Duodenal mucosa (tissue), 2 donors: ENCODE results near the gene XRN2.
"Not testable (repeated sequence)": the region's sequence is repeated elsewhere in the genome, so short reads cannot be mapped to it uniquely, and the experiment has no call there.

Experiments used
- H3K27ac ChIP-seq: one replicate; pipeline ENCODE4 v1.7.0; 2013; ENCODE audit warnings: low read depth, low read length
- H3K27me3 ChIP-seq, 2 donors: one replicate each; pipeline ENCODE4 v1.7.0; 2013; ENCODE audit warnings: low read length in 2 of 2, control low read depth in 1 of 2; ENCODE audit not compliant: insufficient read depth in 2 of 2, control insufficient read depth in 1 of 2
- H3K36me3 ChIP-seq, 2 donors: one replicate each; pipeline ENCODE4 v1.7.0; 2013; ENCODE audit warnings: low read length in 2 of 2, control low read depth in 1 of 2; ENCODE audit not compliant: insufficient read depth in 2 of 2, control insufficient read depth in 1 of 2
- H3K4me1 ChIP-seq, 2 donors: one replicate each; pipeline ENCODE4 v1.7.0; 2013; ENCODE audit warnings: low read length in 2 of 2, control low read depth in 1 of 2; ENCODE audit not compliant: insufficient read depth in 2 of 2, control insufficient read depth in 1 of 2
- H3K4me3 ChIP-seq, 2 donors: one replicate each; pipeline ENCODE4 v1.7.0; 2013; ENCODE audit warnings: low read length in 2 of 2, low read depth in 1 of 2
- H3K9ac ChIP-seq, 2 donors: one replicate each; pipeline ENCODE4 v1.7.0; 2013; ENCODE audit warnings: low read length in 2 of 2, low read depth in 1 of 2
- H3K9me3 ChIP-seq, 2 donors: one replicate each; pipeline ENCODE4 v1.7.0; 2013; ENCODE audit warnings: low read length in 2 of 2, control low read depth in 1 of 2; ENCODE audit not compliant: control insufficient read depth in 1 of 2

Gene XRN2

DNA sequence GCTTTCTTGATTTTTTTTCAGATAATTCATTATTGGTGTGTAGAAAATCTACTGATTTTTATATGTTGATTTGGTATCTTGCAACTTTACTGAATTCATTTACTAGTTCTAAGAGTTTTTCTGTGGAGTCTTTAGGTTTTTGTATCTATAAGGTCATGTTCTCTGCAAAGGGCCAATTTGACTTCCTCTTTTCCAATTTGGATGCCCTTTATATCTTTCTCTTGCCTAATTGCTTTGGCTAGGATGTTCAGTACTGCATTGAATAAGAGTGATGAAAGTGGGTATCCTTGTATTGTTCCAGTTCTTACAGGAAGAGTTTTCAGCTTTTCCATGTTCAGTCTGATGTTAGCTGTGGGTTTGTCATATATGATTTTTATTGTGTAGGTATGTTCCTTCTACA, 108.6 kb downstream of the XRN2 start:
- H3K36me3 ChIP-seq, result no peaks in the 10 kb centered on the region
- H3K4me1 ChIP-seq, result no peaks in the 10 kb centered on the region
- no peak overlapping the region for H3K4me3 ChIP-seq
- H3K9ac ChIP-seq, result no peak overlapping the region
- no peak overlapping the region for H3K27ac ChIP-seq
- no peaks in the 10 kb centered on the region for H3K9me3 ChIP-seq
- no peaks in the 10 kb centered on the region for H3K27me3 ChIP-seq

DNA sequence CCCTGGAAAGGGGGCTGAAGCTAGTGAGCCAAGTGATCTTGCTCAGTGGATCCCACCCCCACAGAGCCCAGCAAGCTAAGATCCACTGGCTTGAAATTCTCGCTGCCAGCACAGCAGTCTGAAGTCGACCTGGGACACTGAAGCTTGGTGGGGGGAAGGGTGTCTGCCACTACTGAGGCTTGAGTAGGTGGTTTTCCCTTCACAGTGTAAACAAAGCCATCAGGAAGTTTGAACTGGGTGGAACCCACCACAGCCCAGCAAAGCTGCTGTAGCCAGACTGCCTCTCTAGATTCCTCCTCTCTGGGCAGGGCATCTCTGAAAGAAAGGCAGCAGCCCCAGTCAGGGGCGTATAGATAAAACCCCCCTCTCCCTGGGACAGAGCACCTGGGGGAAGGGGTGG, 110.9 kb downstream of the XRN2 start:
- H3K27me3 ChIP-seq, H3K4me3 ChIP-seq, H3K4me1 ChIP-seq, H3K27ac ChIP-seq, H3K9me3 ChIP-seq, H3K9ac ChIP-seq, H3K36me3 ChIP-seq: not testable (repeated sequence)

DNA sequence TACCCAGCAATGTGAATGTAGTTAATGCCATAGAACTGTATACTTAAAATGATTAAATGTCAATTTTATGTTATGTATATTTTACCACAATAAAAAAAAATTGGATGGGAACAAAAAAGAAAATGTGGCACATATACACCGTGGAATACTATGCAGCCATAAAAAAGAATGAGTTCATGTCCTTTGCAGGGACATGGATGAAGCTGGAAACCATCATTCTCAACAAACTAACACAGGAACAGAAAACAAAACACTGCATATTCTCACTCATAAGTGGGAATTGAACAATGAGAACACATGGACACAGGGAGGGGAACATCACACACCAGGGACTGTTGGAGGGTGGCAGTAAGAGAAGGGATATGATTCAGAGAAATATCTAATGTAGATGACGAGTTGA, 116.0 kb downstream of the XRN2 start:
- not testable (repeated sequence) for H3K27me3 ChIP-seq, H3K9me3 ChIP-seq, H3K4me3 ChIP-seq, H3K27ac ChIP-seq, H3K4me1 ChIP-seq, H3K36me3 ChIP-seq, H3K9ac ChIP-seq

DNA sequence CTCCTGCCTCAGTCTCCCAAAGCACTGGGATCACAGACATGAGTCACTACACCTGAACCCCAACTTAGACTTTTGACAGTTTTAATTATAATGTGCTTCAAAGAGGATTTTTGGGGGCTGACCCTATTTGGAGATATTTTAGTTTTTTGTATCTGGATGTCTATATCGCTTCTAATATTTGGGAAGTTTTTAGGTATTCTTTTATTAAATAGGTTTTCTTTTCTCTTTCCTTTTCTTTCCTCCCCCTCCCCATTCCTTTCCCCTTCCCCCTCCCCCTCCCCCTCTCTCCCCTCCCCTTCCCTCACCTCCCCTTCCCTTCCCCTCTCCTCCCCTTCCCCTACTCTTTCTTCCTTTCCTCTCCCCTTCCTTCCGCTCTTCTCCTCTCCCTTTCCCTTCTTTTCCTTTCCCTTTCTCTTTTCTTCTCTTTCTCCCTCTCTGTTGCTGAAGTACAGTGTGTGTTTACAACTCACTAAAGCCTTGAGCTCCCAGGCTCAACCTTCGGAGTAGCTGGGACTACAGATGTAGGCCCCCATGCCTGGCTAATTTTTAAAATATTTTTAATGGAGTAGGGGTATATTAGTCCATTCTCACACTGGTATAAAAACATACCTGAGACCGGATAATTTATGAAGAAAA, 118.6 kb downstream of the XRN2 start:
- Histone ChIP-seq H3K4me3 (no peak overlapping the region), H3K27me3 (no peaks in the 10 kb centered on the region), H3K9ac (no peak overlapping the region), H3K4me1 (no peaks in the 10 kb centered on the region), H3K36me3 (no peaks in the 10 kb centered on the region), H3K27ac (no peak overlapping the region), H3K9me3 (peaks cover 12 to 14% of the 10 kb centered on the region in 2 donors)

DNA sequence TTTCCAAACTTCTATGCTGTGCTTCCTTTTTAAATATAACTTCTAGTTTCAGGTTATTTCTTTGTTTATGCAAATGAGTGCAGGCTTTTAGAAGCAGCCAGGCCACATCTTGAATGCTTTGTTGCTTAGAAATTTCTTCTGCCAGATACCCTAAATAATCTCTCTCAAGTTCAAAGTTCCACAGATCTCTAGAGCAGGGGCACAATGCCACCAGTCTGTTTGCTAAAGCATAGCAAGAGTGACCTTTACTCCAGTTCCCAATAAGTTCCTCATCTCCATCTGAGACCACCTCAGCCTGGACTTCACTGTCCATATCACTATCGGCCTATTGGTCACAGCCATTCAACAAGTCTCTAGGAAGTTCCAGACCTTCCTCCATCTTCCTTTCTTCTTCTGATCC, 120.6 kb downstream of the XRN2 start:
- not testable (repeated sequence) for H3K36me3 ChIP-seq, H3K9ac ChIP-seq, H3K4me3 ChIP-seq, H3K27me3 ChIP-seq, H3K4me1 ChIP-seq, H3K27ac ChIP-seq
- peaks cover 12 to 14% of the 10 kb centered on the region in 2 donors for H3K9me3 ChIP-seq

DNA sequence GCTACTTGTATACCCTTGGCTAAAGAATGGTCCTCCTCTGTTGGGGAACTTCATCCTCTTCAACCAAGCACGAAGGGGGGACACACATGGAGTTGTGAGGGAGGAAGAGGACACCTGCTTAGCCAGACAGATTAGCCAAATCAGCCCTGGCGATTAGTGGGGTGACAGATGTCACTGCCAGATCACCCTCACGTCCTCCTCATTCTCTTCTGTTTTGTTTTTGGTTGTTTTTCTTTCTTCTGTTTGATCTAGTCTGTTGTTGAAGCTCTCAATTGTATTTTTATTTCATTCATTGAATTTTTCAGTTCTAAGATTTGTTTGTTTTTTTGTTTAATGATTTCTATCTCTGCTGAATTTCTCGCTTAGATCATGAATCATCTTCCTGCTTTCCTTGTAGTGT, 121.7 kb downstream of the XRN2 start:
- Histone ChIP-seq H3K27ac (no peak overlapping the region), H3K9ac (no peak overlapping the region), H3K27me3 (no peaks in the 10 kb centered on the region), H3K36me3 (no peaks in the 10 kb centered on the region), H3K9me3 (peaks cover 12 to 14% of the 10 kb centered on the region in 2 donors), H3K4me1 (no peaks in the 10 kb centered on the region), H3K4me3 (no peak overlapping the region)

DNA sequence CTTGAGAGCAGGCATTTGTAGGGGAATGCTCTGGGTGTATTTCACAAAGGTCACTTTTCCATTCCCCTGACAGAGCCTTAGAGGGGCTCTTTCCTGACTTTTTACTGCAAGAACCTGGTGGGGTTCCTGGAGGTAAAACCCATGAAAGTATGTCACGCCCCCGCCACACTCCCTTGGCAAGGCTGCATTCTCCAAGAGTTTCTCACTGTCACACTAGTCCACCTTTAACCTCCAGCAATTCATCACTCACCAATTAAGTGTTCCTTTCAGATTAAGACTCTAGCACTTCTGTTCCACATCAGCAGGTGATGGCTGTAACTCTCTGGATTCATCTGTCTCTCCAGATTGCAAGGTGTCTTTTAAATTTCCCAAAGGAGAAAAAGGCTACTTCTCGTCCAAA, 126.9 kb downstream of the XRN2 start:
- H3K9me3 ChIP-seq, result peaks cover 2 to 3% of the 10 kb centered on the region in 2 donors
- no peak overlapping the region for H3K9ac ChIP-seq
- peaks cover 0 to 3% of the 10 kb centered on the region in 2 donors for H3K27me3 ChIP-seq
- no peaks in the 10 kb centered on the region for H3K4me1 ChIP-seq
- H3K4me3 ChIP-seq, result no peak overlapping the region
- H3K27ac ChIP-seq, result no peak overlapping the region
- no peaks in the 10 kb centered on the region for H3K36me3 ChIP-seq

DNA sequence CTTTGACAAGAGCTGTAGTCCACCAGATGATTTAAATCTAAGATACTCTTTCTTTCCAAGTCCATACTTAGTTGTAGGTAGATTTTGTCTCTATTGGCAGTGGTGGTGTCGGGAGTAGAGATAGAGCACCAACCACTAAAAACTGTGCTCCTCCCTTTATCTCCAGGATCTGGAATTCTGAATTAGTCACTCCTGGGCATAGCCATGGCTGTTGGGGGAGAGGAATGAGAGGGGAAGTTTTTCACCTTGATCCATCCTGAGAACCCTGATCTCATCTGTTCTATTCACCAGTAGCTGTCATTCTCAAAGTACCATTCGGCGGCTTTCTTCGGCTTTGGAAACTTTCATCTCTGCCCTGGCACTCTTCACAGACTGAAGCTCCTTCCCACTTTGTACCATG, 129.8 kb downstream of the XRN2 start:
- no peaks in the 10 kb centered on the region for H3K4me1 ChIP-seq
- H3K27me3 ChIP-seq, result peaks cover 0 to 3% of the 10 kb centered on the region in 2 donors
- no peaks in the 10 kb centered on the region for H3K36me3 ChIP-seq
- H3K9me3 ChIP-seq, result no peaks in the 10 kb centered on the region
- no peak overlapping the region for H3K9ac ChIP-seq
- no peak overlapping the region for H3K4me3 ChIP-seq
- no peak overlapping the region for H3K27ac ChIP-seq

DNA sequence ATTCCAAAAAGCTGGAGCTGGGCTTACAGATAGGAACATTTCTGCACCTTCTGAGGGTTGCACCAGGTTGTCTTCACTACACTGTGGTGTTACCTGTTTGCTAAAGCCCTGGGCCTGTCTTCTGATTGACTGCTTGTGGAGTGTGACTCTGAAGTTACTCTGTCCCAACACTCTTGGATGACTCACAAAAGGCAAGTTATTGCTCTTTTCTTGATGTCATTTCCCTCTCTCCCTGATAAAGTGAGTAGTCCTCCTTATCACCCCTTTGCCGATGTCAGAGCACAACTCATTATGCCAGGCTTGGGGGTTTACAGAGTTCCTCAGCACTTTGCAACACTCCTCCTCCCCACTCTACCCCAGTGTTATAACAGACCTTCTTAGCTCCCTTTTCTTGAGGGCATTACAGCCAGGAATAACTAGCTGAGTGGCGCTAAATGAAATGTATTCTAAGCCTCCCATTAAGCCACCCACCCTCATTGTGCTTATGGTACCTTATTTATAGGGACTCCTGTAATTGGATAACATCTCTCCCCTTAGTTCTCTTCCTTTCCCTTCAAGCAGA, 130.3 kb downstream of the XRN2 start:
- H3K27me3 ChIP-seq, result peaks cover 0 to 3% of the 10 kb centered on the region in 2 donors
- H3K9me3 ChIP-seq, result no peaks in the 10 kb centered on the region
- H3K27ac ChIP-seq, result no peak overlapping the region
- H3K36me3 ChIP-seq, result no peaks in the 10 kb centered on the region
- H3K9ac ChIP-seq, result no peak overlapping the region
- H3K4me3 ChIP-seq, result no peak overlapping the region
- H3K4me1 ChIP-seq, result no peaks in the 10 kb centered on the region

DNA sequence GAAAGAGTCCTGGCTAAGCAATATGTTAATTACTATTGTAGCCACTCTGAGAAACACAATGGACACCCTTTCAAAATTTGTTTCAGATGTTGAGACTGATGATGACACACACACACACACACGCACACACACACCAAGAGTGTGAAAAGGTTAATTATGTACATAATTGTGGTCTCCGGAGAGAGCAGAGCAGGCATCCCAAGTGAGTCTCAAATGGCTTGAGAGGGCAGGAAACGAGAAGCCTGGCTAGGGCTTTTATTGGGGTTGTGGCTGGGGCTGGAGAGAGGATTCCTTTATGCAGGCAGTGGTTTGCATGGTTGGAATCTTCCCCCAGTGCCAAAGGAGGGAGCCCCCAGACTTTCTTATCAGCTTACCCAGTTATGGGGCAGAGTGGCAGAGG, 132.4 kb downstream of the XRN2 start:
- Histone ChIP-seq H3K36me3 (no peaks in the 10 kb centered on the region), H3K9ac (no peak overlapping the region), H3K27ac (no peak overlapping the region), H3K27me3 (peaks cover 0 to under 1% of the 10 kb centered on the region in 2 donors), H3K4me1 (no peaks in the 10 kb centered on the region), H3K4me3 (no peak overlapping the region), H3K9me3 (no peaks in the 10 kb centered on the region)
